NCI-H1436 treated with DMSO at 0.1 percent for 48 hours (cell line): Measurements from ENCODE around the gene PLK5.
"Not testable (repeated sequence)": the region's sequence is repeated elsewhere in the genome, so short reads cannot be mapped to it uniquely, and the experiment has no call there.

Source experiments
- DNase-seq: peaks from one replicate; lab custom pipeline; 2025; lab: John Stamatoyannopoulos, UW

PLK5 gene

GRCh38 chr19:1523412-1524286 is at the start of gene PLK5:
Gene PLK5 (plus strand): TSS chr19:1524077. CDS start chr19:1526997, 2,920 bp downstream.
- DNase-seq = no peak

- DNase-seq = no peak
These were observed 49.0 kb upstream of the PLK5 start for GRCh38 chr19:1474765-1475351.

GRCh38 chr19:1475751-1476437 is 48.0 kb upstream of the PLK5 start:
- DNase-seq = no peak

- DNase-seq = not testable (repeated sequence)
These were observed 46.8 kb upstream of the PLK5 start for GRCh38 chr19:1477056-1477455.

- DNase-seq = peak; percentile 80
These were observed 44.8 kb upstream of the PLK5 start, which contains the start of gene C19orf25 for GRCh38 chr19:1478934-1479707. Gene C19orf25 (minus strand): TSS chr19:1479215. CDS start chr19:1478903, 312 bp downstream.

GRCh38 chr19:1481224-1481892 is 42.5 kb upstream of the PLK5 start:
- DNase-seq = no peak

GRCh38 chr19:1481893-1482360 is 42.0 kb upstream of the PLK5 start:
- no peak for DNase-seq

- DNase-seq = no peak
These were observed 41.3 kb upstream of the PLK5 start for GRCh38 chr19:1482361-1483130.

- DNase-seq = no peak
These were observed 40.5 kb upstream of the PLK5 start for GRCh38 chr19:1483131-1483978.

GRCh38 chr19:1483979-1484428 is 39.9 kb upstream of the PLK5 start:
- DNase-seq = no peak

- DNase-seq = no peak
These were observed 36.9 kb upstream of the PLK5 start for GRCh38 chr19:1486720-1487575.

- no peak for DNase-seq
These were observed 36.1 kb upstream of the PLK5 start for GRCh38 chr19:1487576-1488281.

- no peak for DNase-seq
These were observed 35.6 kb upstream of the PLK5 start for GRCh38 chr19:1488282-1488601.

- DNase-seq = no peak
These were observed 34.2 kb upstream of the PLK5 start for GRCh38 chr19:1489463-1490310.

GRCh38 chr19:1490311-1491113 is 33.4 kb upstream of the PLK5 start, which contains the start of gene PCSK4:
Gene PCSK4 (minus strand): TSS chr19:1490350. CDS start chr19:1490346, 4 bp downstream.
- peak; percentile 90 for DNase-seq
